Stomach (tissue), 9 donors: ENCODE data around the gene STX12. TPM values are rescaled to one million over a fixed set of nuclear protein-coding genes. Genes with fewer than 3 reads are reported as not detected.

Experiments used
- DNase-seq, 2 donors: peaks; one replicate each; pipeline versions ENCODE4 v3.0.0 to v3.0.0-alpha.2; 2013 to 2019
- H3K27ac ChIP-seq, 5 donors: fragments of 200-600 bp in 4 of 5; sonication (generic) in 4 of 5; one replicate each; pipeline ENCODE4 v1.5.1; 2013 to 2019; ENCODE audit warnings: mild to moderate bottlenecking in 1 of 5, moderate library complexity in 1 of 5
- H3K27me3 ChIP-seq, 3 donors: fragments of 200-600 bp; sonication (generic); one replicate each; pipeline ENCODE4 v1.5.1; 2017 to 2019; ENCODE audit warnings: mixed run types in 1 of 3
- H3K36me3 ChIP-seq, 4 donors: fragments of 200-600 bp; sonication (generic); 1 replicate in 3 of 4; 2 replicates in 1 of 4; pipeline ENCODE4 v1.5.1; 2016 to 2019
- H3K4me1 ChIP-seq, 4 donors: fragments of 200-600 bp; sonication (generic); one replicate each; pipeline ENCODE4 v1.5.1; 2016 to 2019
- H3K4me3 ChIP-seq, 4 donors: fragments of 200-600 bp; sonication (generic) in 3 of 4; one replicate each; pipeline ENCODE4 v1.5.1; 2016 to 2019; ENCODE audit warnings: mild to moderate bottlenecking in 1 of 4
- H3K9me3 ChIP-seq, 4 donors: fragments of 200-600 bp; sonication (generic); one replicate each; pipeline ENCODE4 v1.5.1; 2016 to 2019
- EP300 ChIP-seq: sonication (generic); formaldehyde crosslinking; IDR thresholded peaks from one replicate; pipeline ENCODE4 v1.6.1; 2017; ENCODE audit warnings: antibody characterized with exemption
- POLR2A ChIP-seq, 4 donors: fragments of 450-650 bp; IDR thresholded peaks; one replicate each; pipeline ENCODE4 v1.6.1; 2016; ENCODE audit warnings: antibody characterized with exemption in 4 of 4, control low read depth in 2 of 4, mild to moderate bottlenecking in 1 of 4, moderate library complexity in 1 of 4
- POLR2AphosphoS5 ChIP-seq, 3 donors: sonication (generic); formaldehyde crosslinking; IDR thresholded peaks; one replicate each; pipeline ENCODE4 v1.6.1; 2016; ENCODE audit warnings: antibody characterized with exemption in 3 of 3
- WGBS, 5 donors: extraction: QIAGEN DNeasy Blood & Tissue Kit in 3 of 5; methylation state at CpG; one replicate each; pipeline versions ENCODE4 v1.1.5 to v1.1.7; 2013 to 2018; 5-methylcytosine and 5-hydroxymethylcytosine counted together
- intact Hi-C: fragments of 100-400 bp; cut with DNase I; formaldehyde crosslinking; loops from one replicate; pipeline ENCODE4 v1.15.1; 2023; ENCODE audit warnings: low total_unique reads
- polyA plus RNA-seq, 3 donors: library from polyadenylated mRNA; stranded (reverse); fragments of 200-250 nt; gene quantifications; one replicate each; pipeline ENCODE4 v1.2.3, GENCODE V29; 2013
- small RNA-seq, 4 donors: library from RNA; depleted of rRNA; stranded (forward); fragments of <200 nt; gene quantifications; one replicate each; pipeline ENCODE3, GENCODE V24; 2016
- total RNA-seq, 5 donors: library from RNA; depleted of rRNA; stranded (reverse); fragments of >200 nt; gene quantifications; one replicate each; pipeline versions ENCODE4 v1.1.0 to v1.2.3, GENCODE V29; 2014 to 2016
- TF ChIP-seq, protein P1 (sequence below), 7 experiments: fragments of 450-650 bp in 4 of 7; fragments of 200-600 bp in 3 of 7; sonication (generic) in 3 of 7; IDR thresholded peaks; one replicate each; pipeline ENCODE4 v1.5.1; 2016 to 2019; ENCODE audit warnings: antibody characterized with exemption in 7 of 7, control low read depth in 2 of 7, mild to moderate bottlenecking in 1 of 7
- donor health status: healthy with polysubstance abuse.
- donor health status: Bipolar disorder and iron deficiency.
- donor health status: healthy.

Gene STX12
- total and polyA plus RNA-seq, 8 donors: 10.7 to 312 (median 89.2) TPM

DNA sequence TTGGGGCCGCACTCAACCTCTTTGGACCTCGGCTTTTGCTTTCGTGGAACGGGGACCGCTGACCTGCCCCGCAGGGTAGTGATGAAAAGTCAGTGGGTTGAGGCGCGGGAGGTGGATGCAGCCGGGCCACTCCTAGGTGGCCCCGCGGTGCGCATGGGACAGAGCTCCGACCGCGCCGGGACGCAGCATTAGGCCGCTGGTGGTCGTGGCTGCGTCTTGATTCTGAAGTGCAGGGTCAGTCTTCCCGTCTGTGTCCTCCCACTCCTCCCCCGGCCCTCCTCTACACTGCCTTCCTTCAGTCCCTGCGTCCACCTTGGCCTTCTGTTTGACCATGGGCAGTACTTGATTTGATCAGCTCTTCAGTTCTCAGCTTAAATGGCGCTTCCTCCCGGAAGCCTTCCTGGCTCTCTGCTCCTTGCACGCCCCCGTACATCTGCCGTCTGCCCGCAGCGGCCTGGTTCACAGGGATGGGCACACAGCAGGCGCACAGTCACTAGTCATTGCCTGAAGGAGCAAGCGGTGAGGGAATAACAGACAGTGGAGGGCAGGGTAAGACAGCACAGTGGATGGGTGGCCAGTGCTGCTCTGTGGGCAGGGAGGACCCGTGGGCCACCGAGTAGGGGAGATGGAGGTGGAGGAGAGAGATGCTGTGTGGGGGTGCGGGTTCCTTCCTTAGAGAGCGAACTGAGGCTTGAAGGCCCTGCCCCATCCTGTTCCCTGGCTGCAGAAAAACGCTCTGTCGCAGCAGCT lies 100.0 kb downstream of the STX12 start:
- WGBS, 5 donors: 13 to 28% (median 15%) methylated on average over 21 to 38 of the region's 38 CpGs
- H3K27ac ChIP-seq: peak overlapping the region in 4 of 5 donors; percentile 76 to 89 (median 78)
- intact Hi-C loops: no loop called here
- peaks cover 0 to 56% (median 14%) of the 10 kb centered on the region in 4 donors for H3K4me1 ChIP-seq
- no peaks in the 10 kb centered on the region for H3K36me3 ChIP-seq
- peak overlapping the region; percentile 64 to 75 (median 68) for H3K4me3 ChIP-seq
- peak; percentile 26 to 27 for DNase-seq
- H3K27me3 ChIP-seq: peaks cover 0 to 8% (median 0%) of the 10 kb centered on the region in 3 donors
- no peaks in the 10 kb centered on the region for H3K9me3 ChIP-seq
- TF ChIP-seq EP300 (no peak), POLR2AphosphoS5 (IDR thresholded peaks at IDR 0.05) (no peak), POLR2A (IDR thresholded peaks at IDR 0.05) (no peak)
- TF ChIP-seq, protein P1, sequence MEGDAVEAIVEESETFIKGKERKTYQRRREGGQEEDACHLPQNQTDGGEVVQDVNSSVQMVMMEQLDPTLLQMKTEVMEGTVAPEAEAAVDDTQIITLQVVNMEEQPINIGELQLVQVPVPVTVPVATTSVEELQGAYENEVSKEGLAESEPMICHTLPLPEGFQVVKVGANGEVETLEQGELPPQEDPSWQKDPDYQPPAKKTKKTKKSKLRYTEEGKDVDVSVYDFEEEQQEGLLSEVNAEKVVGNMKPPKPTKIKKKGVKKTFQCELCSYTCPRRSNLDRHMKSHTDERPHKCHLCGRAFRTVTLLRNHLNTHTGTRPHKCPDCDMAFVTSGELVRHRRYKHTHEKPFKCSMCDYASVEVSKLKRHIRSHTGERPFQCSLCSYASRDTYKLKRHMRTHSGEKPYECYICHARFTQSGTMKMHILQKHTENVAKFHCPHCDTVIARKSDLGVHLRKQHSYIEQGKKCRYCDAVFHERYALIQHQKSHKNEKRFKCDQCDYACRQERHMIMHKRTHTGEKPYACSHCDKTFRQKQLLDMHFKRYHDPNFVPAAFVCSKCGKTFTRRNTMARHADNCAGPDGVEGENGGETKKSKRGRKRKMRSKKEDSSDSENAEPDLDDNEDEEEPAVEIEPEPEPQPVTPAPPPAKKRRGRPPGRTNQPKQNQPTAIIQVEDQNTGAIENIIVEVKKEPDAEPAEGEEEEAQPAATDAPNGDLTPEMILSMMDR (IDR thresholded peaks at IDR 0.05): no peak

DNA sequence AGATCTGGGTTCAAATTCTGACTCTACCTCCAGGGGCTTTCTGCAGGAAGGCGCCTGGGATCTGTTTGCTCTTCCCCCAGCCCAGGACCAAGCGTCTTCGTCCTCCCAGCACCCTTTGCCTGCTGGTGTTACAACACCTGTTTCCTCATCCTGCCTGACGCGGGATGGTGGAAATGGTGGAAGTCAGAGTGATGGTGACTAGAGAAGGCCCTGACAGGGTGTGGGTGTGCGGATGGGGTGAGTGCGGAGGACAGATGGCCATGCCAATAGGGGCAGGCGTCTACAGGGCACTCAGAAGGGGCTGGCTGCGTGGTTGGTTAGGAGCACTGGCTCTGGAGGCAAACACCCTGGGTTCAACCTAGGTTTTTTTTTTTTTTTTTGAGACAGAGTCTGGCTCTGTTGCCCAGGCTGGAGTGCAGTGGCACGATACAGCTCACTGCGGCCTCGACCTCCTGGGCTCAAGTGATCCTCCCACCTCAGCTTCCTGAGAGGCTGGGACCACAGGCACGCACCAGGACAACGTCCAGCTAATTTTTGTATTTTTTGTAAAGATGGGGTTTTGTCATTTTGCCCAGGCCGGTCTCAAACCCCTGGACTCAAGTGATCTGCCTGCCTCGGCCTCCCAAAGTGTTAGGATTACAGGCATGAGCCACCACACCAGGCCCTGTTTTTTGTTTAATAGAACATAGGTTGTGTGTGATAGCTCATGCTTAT lies 100.8 kb downstream of the STX12 start:
- Histone ChIP-seq H3K27me3 (peaks cover 0 to 8% (median 0%) of the 10 kb centered on the region in 3 donors), H3K27ac (peak overlapping the region in 4 of 5 donors; percentile 76 to 89 (median 78)), H3K9me3 (no peaks in the 10 kb centered on the region), H3K36me3 (no peaks in the 10 kb centered on the region), H3K4me3 (peak overlapping the region; percentile 64 to 75 (median 68)), H3K4me1 (peaks cover 0 to 50% (median 14%) of the 10 kb centered on the region in 4 donors)
- TF ChIP-seq POLR2AphosphoS5 (IDR thresholded peaks at IDR 0.05) (peak in 1 of 3 donors; percentile 27), EP300 (no peak)
- DNase-seq: peak in 1 of 2 donors; percentile 47
- WGBS, 5 donors: 80 to 84% (median 83%) methylated on average over 16 of the region's 16 CpGs
- intact Hi-C loops: no loop called here

Small RNAs within 50 kb of the gene (small RNA-seq; reads per million reads assigned to genes)
- gene AL020997.2: 0 reads per million in 4 donors
- gene RNU6-1245P: 0 reads per million in 4 donors
- gene SCARNA1: 25.0 to 67.1 (median 58.0) reads per million in 4 donors

Other genes with a start within 250 kb of the STX12 start
- 10 to 100 TPM; 10.8 to 95.0 (median 35.1) TPM for gene AHDC1, start 169.1 kb upstream of the STX12 start, total RNA-seq
- gene AHDC1, start 169.1 kb upstream of the STX12 start, polyA plus RNA-seq: 10 to 100 TPM in 1 of 3 donors, 1 to 10 TPM in 2; 5.8 to 10.3 (median 8.3) TPM
- 1 to 10 TPM in 3 of 5 donors, not detected in 2; 6.7 to 8.8 (median 7.0) TPM for gene FGR, start 138.0 kb upstream of the STX12 start, total RNA-seq
- gene FGR, start 138.0 kb upstream of the STX12 start, polyA plus RNA-seq: 1 to 10 TPM; 3.1 to 9.9 (median 4.6) TPM
- 10 to 100 TPM in 3 of 5 donors, 1 to 10 TPM in 1, not detected in 1; 6.1 to 65.2 (median 34.3) TPM for gene IFI6, start 101.0 kb upstream of the STX12 start, total RNA-seq
- 10 to 100 TPM; 13.4 to 95.2 (median 40.0) TPM for gene IFI6, start 101.0 kb upstream of the STX12 start, polyA plus RNA-seq
- 100 to 1,000 TPM in 1 of 5 donors, 10 to 100 TPM in 4; 11.2 to 125 (median 18.5) TPM for gene FAM76A, start 47.3 kb upstream of the STX12 start, total RNA-seq
- gene FAM76A, start 47.3 kb upstream of the STX12 start, polyA plus RNA-seq: 1 to 10 TPM; 3.7 to 7.8 (median 4.0) TPM
- 10 to 100 TPM in 3 of 5 donors, 1 to 10 TPM in 1, under 1 TPM in 1; 0.58 to 40.0 (median 22.7) TPM for gene PPP1R8, start 57.6 kb downstream of the STX12 start, total RNA-seq
- gene PPP1R8, start 57.6 kb downstream of the STX12 start, polyA plus RNA-seq: 10 to 100 TPM; 20.4 to 25.1 (median 21.8) TPM
- 10 to 100 TPM in 3 of 5 donors, 1 to 10 TPM in 2; 5.3 to 44.0 (median 17.6) TPM for gene THEMIS2, start 99.3 kb downstream of the STX12 start, total RNA-seq
- 10 to 100 TPM in 2 of 3 donors, 1 to 10 TPM in 1; 9.8 to 18.2 (median 15.6) TPM for gene THEMIS2, start 99.3 kb downstream of the STX12 start, polyA plus RNA-seq
- 10 to 100 TPM in 2 of 5 donors, 1 to 10 TPM in 2, under 1 TPM in 1; 0.58 to 44.4 (median 4.0) TPM for gene RPA2, start 141.4 kb downstream of the STX12 start, total RNA-seq
- gene RPA2, start 141.4 kb downstream of the STX12 start, polyA plus RNA-seq: 10 to 100 TPM; 21.9 to 37.6 (median 29.1) TPM
- gene SMPDL3B, start 161.8 kb downstream of the STX12 start, total RNA-seq: 10 to 100 TPM in 2 of 5 donors, 1 to 10 TPM in 1, under 1 TPM in 1, not detected in 1; 0.89 to 73.6 (median 12.7) TPM
- gene SMPDL3B, start 161.8 kb downstream of the STX12 start, polyA plus RNA-seq: 10 to 100 TPM in 1 of 3 donors, 1 to 10 TPM in 2; 2.9 to 17.9 (median 8.0) TPM
- gene XKR8, start 186.8 kb downstream of the STX12 start, total RNA-seq: 10 to 100 TPM in 2 of 5 donors, 1 to 10 TPM in 2, under 1 TPM in 1; 0.58 to 33.9 (median 4.9) TPM
- gene XKR8, start 186.8 kb downstream of the STX12 start, polyA plus RNA-seq: 1 to 10 TPM; 5.2 to 5.7 (median 5.3) TPM